Ishikawa (cell line): Measurements from ENCODE around the gene AHSG.

Experiments
- CEBPB ChIP-seq: IDR thresholded peaks from 2 replicates; pipeline ENCODE4 v1.6.1; 2012
- CREB1 ChIP-seq: IDR thresholded peaks from 2 replicates; pipeline ENCODE4 v1.6.1; 2012; ENCODE audit warnings: low read depth
- EGR1 ChIP-seq: IDR thresholded peaks from 2 replicates; pipeline ENCODE4 v1.6.1; 2012
- EP300 ChIP-seq: IDR thresholded peaks from 2 replicates; pipeline ENCODE4 v1.6.1; 2012; ENCODE audit warnings: borderline replicate concordance
- FOXM1 ChIP-seq: IDR thresholded peaks from 2 replicates; pipeline ENCODE4 v1.6.1; 2012; ENCODE audit warnings: low read depth, borderline replicate concordance
- NFIC ChIP-seq: IDR thresholded peaks from 2 replicates; pipeline ENCODE4 v1.6.1; 2012
- RAD21 ChIP-seq: IDR thresholded peaks from 2 replicates; pipeline ENCODE4 v1.6.1; 2012; ENCODE audit warnings: low read depth
- TAF1 ChIP-seq: IDR thresholded peaks from 2 replicates; pipeline ENCODE4 v1.6.1; 2012; ENCODE audit warnings: low read depth, mild to moderate bottlenecking
- TCF12 ChIP-seq: IDR thresholded peaks from 2 replicates; pipeline ENCODE4 v1.6.1; 2012; ENCODE audit warnings: low read depth
- TEAD4 ChIP-seq: IDR thresholded peaks from 2 replicates; pipeline ENCODE4 v1.6.1; 2012
- YY1 ChIP-seq: IDR thresholded peaks from 2 replicates; pipeline ENCODE4 v1.6.1; 2012; ENCODE audit warnings: low read depth
- ZBTB7A ChIP-seq: IDR thresholded peaks from 2 replicates; pipeline ENCODE4 v1.6.1; 2012; ENCODE audit warnings: low read depth
- TF ChIP-seq, protein P1 (sequence below): IDR thresholded peaks from 2 replicates; pipeline ENCODE4 v1.6.1; 2012
- TF ChIP-seq, protein P2 (sequence below): IDR thresholded peaks from 2 replicates; pipeline ENCODE4 v1.6.1; 2012
- TF ChIP-seq, protein P3 (sequence below): IDR thresholded peaks from 2 replicates; pipeline ENCODE4 v1.6.1; 2012; ENCODE audit warnings: low read depth, mild to moderate bottlenecking

AHSG gene

DNA sequence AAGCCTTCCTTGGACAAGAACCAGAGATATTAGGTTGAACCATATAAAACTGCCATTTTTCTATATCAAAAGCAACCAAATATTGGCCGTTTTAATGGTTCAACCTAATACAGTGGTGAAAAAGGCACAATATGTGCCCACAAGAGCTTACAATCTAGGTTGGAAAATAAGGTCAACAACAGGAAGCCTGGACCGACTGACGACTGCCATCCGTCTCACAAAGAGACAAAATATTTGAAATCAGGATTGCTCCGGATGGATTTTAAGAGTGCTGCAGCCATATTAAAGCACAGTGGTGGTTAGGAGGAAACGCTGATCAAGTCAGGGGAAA, 1.4 kb downstream of the AHSG start:
- TF ChIP-seq, protein P1, sequence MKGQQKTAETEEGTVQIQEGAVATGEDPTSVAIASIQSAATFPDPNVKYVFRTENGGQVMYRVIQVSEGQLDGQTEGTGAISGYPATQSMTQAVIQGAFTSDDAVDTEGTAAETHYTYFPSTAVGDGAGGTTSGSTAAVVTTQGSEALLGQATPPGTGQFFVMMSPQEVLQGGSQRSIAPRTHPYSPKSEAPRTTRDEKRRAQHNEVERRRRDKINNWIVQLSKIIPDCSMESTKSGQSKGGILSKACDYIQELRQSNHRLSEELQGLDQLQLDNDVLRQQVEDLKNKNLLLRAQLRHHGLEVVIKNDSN: no peak
- TF ChIP-seq ZBTB7A: no peak
- no peak for TF ChIP-seq CREB1
- no peak for TF ChIP-seq RAD21
- no peak for TF ChIP-seq TEAD4
- TF ChIP-seq YY1: no peak
- no peak for TF ChIP-seq TAF1
- no peak for TF ChIP-seq EGR1
- no peak for TF ChIP-seq FOXM1

DNA sequence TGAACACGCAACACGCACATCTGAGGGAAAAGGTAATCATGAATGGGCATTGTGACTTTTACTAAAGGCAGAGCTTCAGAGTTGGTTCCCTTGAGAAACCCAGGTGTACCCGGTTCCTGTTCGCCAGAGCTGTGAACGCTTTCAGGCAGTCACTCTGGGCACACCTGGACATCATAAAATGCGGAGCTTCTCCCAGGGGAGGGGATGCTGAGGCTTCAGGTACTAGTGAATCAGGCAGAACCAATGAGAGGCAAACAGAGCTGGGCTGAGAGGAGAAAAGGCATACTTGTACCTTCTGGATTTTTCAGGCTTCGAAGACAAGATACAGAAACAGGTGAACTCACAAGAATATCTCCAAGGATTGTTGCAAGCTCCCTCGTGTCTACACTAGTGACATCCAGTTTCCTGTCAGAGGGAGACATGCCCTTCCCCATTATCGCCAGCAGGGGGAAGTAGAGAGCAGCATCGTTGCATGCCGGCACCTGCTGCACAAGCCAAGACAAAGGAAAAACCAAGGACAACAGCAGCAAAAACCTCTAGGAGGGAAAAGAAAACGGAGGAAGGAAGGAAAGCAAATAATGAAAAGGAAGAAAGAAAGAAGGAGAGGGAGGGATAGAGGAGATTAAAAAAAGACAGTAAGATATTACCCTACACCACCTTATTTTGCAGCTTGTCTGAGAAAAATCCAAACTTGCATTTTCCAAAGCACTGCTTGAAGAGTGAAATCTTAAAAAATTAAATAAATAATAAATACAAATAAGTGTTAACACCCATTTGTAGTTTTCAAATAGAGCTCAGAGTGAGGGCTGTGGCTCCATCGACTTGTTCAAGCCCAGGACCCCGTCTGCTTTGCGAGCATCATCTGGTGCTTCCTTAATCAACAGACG, 2.0 kb downstream of the AHSG start:
- no peak for TF ChIP-seq YY1
- TF ChIP-seq, protein P1: no peak
- TF ChIP-seq TAF1: no peak
- no peak for TF ChIP-seq EGR1
- TF ChIP-seq FOXM1: no peak
- peak; percentile 83 for TF ChIP-seq RAD21
- peak; percentile 62; the same call in 1 of the 2 replicates for TF ChIP-seq TEAD4
- TF ChIP-seq CEBPB: no peak
- TF ChIP-seq CREB1: no peak
- TF ChIP-seq, protein P2, sequence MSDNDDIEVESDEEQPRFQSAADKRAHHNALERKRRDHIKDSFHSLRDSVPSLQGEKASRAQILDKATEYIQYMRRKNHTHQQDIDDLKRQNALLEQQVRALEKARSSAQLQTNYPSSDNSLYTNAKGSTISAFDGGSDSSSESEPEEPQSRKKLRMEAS: 0 out of 2 replicates have a peak, but pooled peaks have one; percentile 39
- no peak for TF ChIP-seq EP300
- TF ChIP-seq ZBTB7A: no peak

DNA sequence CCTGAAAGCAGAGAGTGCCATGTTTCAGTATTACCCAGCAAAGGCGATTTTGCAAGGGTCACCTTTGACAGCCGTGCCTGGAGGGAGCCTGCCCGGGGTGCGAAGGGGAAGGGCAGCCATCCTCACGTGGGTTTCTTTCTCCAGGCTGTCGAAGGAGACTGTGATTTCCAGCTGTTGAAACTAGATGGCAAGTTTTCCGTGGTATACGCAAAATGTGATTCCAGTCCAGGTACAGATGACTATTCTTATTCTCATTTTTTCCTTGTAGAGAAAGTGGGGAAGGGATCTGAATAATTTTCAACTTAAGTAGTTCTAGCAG, 3.4 kb downstream of the AHSG start:
- TF ChIP-seq ZBTB7A (no peak), NFIC (no peak), CEBPB (no peak), EGR1 (no peak), FOXM1 (no peak), TEAD4 (no peak), CREB1 (no peak), YY1 (no peak)

DNA sequence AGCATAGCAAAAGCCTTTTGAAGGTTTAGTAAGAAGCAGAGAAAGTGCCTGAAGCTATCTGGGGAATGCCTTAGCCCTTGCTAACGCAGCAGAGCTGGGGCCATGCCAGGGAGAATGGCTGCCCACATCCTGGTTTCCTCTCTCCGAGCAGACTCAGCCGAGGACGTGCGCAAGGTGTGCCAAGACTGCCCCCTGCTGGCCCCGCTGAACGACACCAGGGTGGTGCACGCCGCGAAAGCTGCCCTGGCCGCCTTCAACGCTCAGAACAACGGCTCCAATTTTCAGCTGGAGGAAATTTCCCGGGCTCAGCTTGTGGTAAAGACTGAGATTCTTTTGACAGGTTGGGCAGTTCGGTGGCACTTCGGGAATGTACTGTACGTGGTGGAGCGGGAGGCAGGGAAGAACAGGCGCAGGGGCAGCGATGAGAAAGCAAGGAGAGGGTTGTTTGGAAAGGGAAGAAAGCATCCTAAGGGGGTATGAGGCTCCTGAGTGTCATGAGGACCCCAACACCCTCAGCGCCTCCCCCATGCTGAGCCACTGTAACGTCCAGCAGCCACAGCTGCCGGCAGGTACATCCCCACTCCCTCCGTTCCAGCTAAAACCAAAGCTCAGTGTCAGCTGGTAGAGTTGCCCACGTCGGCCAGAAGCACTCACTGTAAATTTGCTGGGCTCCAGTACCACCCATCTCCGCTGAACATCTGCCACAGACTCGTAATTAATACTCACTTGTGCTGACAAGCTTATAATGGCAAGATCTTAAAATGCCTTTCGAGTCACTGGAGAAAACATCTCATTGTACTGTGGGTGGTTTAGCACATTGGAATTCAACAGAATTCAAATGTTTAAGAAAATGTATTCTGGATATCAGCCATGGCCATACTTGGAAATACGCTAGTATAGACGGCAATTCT, 4.4 kb downstream of the AHSG start:
- TF ChIP-seq CREB1 (no peak), TCF12 (peak; percentile 71), TAF1 (no peak), FOXM1 (no peak), EP300 (peak; percentile 71), YY1 (peak; percentile 89), CEBPB (no peak), EGR1 (no peak), TEAD4 (peak; percentile 91), ZBTB7A (no peak), RAD21 (peak; percentile 94), NFIC (peak; percentile 69)
- TF ChIP-seq, protein P2: peak; percentile 85
- TF ChIP-seq, protein P3, sequence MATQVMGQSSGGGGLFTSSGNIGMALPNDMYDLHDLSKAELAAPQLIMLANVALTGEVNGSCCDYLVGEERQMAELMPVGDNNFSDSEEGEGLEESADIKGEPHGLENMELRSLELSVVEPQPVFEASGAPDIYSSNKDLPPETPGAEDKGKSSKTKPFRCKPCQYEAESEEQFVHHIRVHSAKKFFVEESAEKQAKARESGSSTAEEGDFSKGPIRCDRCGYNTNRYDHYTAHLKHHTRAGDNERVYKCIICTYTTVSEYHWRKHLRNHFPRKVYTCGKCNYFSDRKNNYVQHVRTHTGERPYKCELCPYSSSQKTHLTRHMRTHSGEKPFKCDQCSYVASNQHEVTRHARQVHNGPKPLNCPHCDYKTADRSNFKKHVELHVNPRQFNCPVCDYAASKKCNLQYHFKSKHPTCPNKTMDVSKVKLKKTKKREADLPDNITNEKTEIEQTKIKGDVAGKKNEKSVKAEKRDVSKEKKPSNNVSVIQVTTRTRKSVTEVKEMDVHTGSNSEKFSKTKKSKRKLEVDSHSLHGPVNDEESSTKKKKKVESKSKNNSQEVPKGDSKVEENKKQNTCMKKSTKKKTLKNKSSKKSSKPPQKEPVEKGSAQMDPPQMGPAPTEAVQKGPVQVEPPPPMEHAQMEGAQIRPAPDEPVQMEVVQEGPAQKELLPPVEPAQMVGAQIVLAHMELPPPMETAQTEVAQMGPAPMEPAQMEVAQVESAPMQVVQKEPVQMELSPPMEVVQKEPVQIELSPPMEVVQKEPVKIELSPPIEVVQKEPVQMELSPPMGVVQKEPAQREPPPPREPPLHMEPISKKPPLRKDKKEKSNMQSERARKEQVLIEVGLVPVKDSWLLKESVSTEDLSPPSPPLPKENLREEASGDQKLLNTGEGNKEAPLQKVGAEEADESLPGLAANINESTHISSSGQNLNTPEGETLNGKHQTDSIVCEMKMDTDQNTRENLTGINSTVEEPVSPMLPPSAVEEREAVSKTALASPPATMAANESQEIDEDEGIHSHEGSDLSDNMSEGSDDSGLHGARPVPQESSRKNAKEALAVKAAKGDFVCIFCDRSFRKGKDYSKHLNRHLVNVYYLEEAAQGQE: no peak
- TF ChIP-seq, protein P1: 0 out of 2 replicates have a peak, but pooled peaks have one; percentile 43

DNA sequence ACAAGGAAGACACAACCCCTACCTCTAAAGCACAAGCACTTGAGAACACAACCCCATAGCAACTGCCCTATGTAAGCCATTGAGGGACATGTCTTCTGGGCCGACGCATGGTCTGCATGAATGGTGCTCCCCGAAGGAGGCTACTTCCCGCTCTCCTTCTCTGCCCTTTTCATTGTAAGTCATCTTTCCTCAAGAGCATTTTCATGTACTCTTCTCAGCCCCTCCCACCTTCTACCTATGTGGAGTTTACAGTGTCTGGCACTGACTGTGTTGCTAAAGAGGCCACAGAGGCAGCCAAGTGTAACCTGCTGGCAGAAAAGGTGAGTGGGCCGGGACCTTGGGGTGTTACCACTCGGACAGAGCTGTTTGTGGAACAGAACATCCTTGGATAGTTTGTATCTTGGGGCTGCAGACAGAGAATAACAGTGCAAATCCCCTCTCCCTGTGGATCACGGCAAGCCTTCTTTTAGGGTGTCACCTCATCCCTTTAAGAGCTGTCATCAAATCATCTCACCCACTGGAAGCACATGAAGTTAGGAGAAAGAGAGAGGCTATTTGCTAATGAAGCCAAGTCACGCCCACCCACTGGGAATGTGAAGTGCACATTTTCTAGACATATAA, 5.6 kb downstream of the AHSG start:
- TF ChIP-seq, protein P3: no peak
- TF ChIP-seq NFIC (peak; percentile 51), CEBPB (peak; percentile 46)
- TF ChIP-seq, protein P2: peak; percentile 29; the same call in 1 of the 2 replicates
